ENCODE data around the gene TDRD3.

Gene TDRD3

DNA sequence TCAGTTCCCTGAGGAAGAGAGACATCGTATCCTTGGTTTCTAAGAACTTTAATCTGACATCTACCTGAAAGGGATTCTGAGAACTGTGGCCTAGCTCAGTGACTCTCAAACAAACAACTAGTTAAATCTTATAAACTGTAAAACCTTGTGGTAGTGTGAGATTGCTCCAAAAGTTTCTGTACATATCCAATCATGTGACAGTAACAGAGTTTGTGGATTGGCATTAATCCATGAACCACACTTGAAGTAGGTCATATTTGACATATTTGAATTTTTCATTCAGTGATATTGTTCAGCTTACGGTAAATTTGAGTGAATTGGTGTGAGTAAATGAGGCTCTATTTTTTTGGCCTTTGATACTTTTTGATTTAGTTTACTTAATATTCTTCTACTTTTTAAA is 15.0 kb downstream of the TDRD3 start:
- H3K9ac ChIP-seq (ENCODE audit: low read length) = no peak overlapping the region
- WGBS = no CpG with 5 or more reads among the region's 2 CpGs

GRCh38 chr13:60412909-60413616 is 16.0 kb downstream of the TDRD3 start:
- peaks cover 13% of the 10 kb centered on the region for H3K79me1 ChIP-seq (replicated peaks; ENCODE audit: low read length, poor library complexity, severe bottlenecking)
- no peak overlapping the region for H3K9ac ChIP-seq (ENCODE audit: low read length)
- H3K4me2 ChIP-seq (ENCODE audit: low read length, poor library complexity, severe bottlenecking) = no peak overlapping the region
- no peak for DNase-seq
- H2AK5ac ChIP-seq (ENCODE audit: low read length, severe bottlenecking) = no peak overlapping the region
- H3K9me3 ChIP-seq (ENCODE audit: control insufficient read depth, low read length) = no peaks in the 10 kb centered on the region
- H2BK15ac ChIP-seq (ENCODE audit: low read depth, poor library complexity, severe bottlenecking) = no peak overlapping the region
- no peak overlapping the region for H2AFZ ChIP-seq (ENCODE audit: low read depth, low read length)
- no peak overlapping the region for H3K4ac ChIP-seq (ENCODE audit: low read depth in 1 of 2, low read length in 2 of 2)
- no CpG with 5 or more reads among the region's 3 CpGs for WGBS
- no peak overlapping the region for H2BK12ac ChIP-seq (ENCODE audit: low read length in 2 of 2)
- H3K27ac ChIP-seq (ENCODE audit: low read length, poor library complexity, severe bottlenecking) = no peak overlapping the region
- H2BK120ac ChIP-seq (ENCODE audit: low read depth, low read length) = no peak overlapping the region
- no peak overlapping the region for H3K4me3 ChIP-seq (ENCODE audit: insufficient read depth in 1 of 2, low read depth in 1 of 2, low read length in 2 of 2)
- H4K8ac ChIP-seq (ENCODE audit: low read length) = no peak overlapping the region
- H3K4me1 ChIP-seq (ENCODE audit: control insufficient read depth, insufficient read depth, low read depth, low read length) = no peaks in the 10 kb centered on the region
- H3K36me3 ChIP-seq (ENCODE audit: control insufficient read depth in 1 of 2, insufficient read depth in 2 of 2, low read depth in 1 of 2, low read length in 2 of 2) = no peaks in the 10 kb centered on the region
- no peak overlapping the region for H3K23ac ChIP-seq (ENCODE audit: low read length in 2 of 2)
- H3K18ac ChIP-seq (ENCODE audit: low read depth in 1 of 2, low read length in 2 of 2) = no peak overlapping the region
- no peak overlapping the region for H3K14ac ChIP-seq (ENCODE audit: low read length in 2 of 2)
- H4K91ac ChIP-seq (ENCODE audit: low read length) = no peak overlapping the region
- no peak overlapping the region for H2BK5ac ChIP-seq (ENCODE audit: low read depth, low read length, poor library complexity, severe bottlenecking)
- no peaks in the 10 kb centered on the region for H3K27me3 ChIP-seq (ENCODE audit: control insufficient read depth in 1 of 2, insufficient read depth in 1 of 2, low read length in 2 of 2)

More for the DNA sequence above, 15.0 kb downstream of the TDRD3 start:
- Histone ChIP-seq H2BK12ac (ENCODE audit: low read length in 2 of 2) (no peak overlapping the region), H3K4me1 (ENCODE audit: control insufficient read depth, insufficient read depth, low read depth, low read length) (no peaks in the 10 kb centered on the region), H3K23ac (ENCODE audit: low read length in 2 of 2) (no peak overlapping the region), H4K8ac (ENCODE audit: low read length) (no peak overlapping the region), H3K36me3 (ENCODE audit: control insufficient read depth in 1 of 2, insufficient read depth in 2 of 2, low read depth in 1 of 2, low read length in 2 of 2) (no peaks in the 10 kb centered on the region), H3K4me3 (ENCODE audit: insufficient read depth in 1 of 2, low read depth in 1 of 2, low read length in 2 of 2) (no peak overlapping the region), H3K4ac (ENCODE audit: low read depth in 1 of 2, low read length in 2 of 2) (no peak overlapping the region), H3K27me3 (ENCODE audit: control insufficient read depth in 1 of 2, insufficient read depth in 1 of 2, low read length in 2 of 2) (no peaks in the 10 kb centered on the region), H2BK5ac (ENCODE audit: low read depth, low read length, poor library complexity, severe bottlenecking) (no peak overlapping the region), H2AFZ (ENCODE audit: low read depth, low read length) (no peak overlapping the region), H2BK15ac (ENCODE audit: low read depth, poor library complexity, severe bottlenecking) (no peak overlapping the region), H3K4me2 (ENCODE audit: low read length, poor library complexity, severe bottlenecking) (no peak overlapping the region), H3K18ac (ENCODE audit: low read depth in 1 of 2, low read length in 2 of 2) (no peak overlapping the region), H2BK120ac (ENCODE audit: low read depth, low read length) (no peak overlapping the region), H3K9me3 (ENCODE audit: control insufficient read depth, low read length) (no peaks in the 10 kb centered on the region), H4K91ac (ENCODE audit: low read length) (no peak overlapping the region), H3K14ac (ENCODE audit: low read length in 2 of 2) (no peak overlapping the region), H3K27ac (ENCODE audit: low read length, poor library complexity, severe bottlenecking) (no peak overlapping the region), H3K79me1 (replicated peaks; ENCODE audit: low read length, poor library complexity, severe bottlenecking) (peaks cover 16% of the 10 kb centered on the region), H2AK5ac (ENCODE audit: low read length, severe bottlenecking) (no peak overlapping the region)
- DNase-seq = no peak

- DNase-seq = no peak
- Histone ChIP-seq H3K9me3 (ENCODE audit: control insufficient read depth, low read length) (no peaks in the 10 kb centered on the region), H2AFZ (ENCODE audit: low read depth, low read length) (no peak overlapping the region), H2BK12ac (ENCODE audit: low read length in 2 of 2) (no peak overlapping the region), H3K4me1 (ENCODE audit: control insufficient read depth, insufficient read depth, low read depth, low read length) (no peaks in the 10 kb centered on the region), H3K27ac (ENCODE audit: low read length, poor library complexity, severe bottlenecking) (no peak overlapping the region), H3K18ac (ENCODE audit: low read depth in 1 of 2, low read length in 2 of 2) (no peak overlapping the region), H3K36me3 (ENCODE audit: control insufficient read depth in 1 of 2, insufficient read depth in 2 of 2, low read depth in 1 of 2, low read length in 2 of 2) (no peaks in the 10 kb centered on the region), H3K4me2 (ENCODE audit: low read length, poor library complexity, severe bottlenecking) (no peak overlapping the region), H2BK120ac (ENCODE audit: low read depth, low read length) (no peak overlapping the region), H3K4ac (ENCODE audit: low read depth in 1 of 2, low read length in 2 of 2) (no peak overlapping the region), H3K79me1 (replicated peaks; ENCODE audit: low read length, poor library complexity, severe bottlenecking) (peaks cover 11% of the 10 kb centered on the region), H3K9ac (ENCODE audit: low read length) (no peak overlapping the region), H4K91ac (ENCODE audit: low read length) (no peak overlapping the region), H3K4me3 (ENCODE audit: insufficient read depth in 1 of 2, low read depth in 1 of 2, low read length in 2 of 2) (no peak overlapping the region), H3K27me3 (ENCODE audit: control insufficient read depth in 1 of 2, insufficient read depth in 1 of 2, low read length in 2 of 2) (no peaks in the 10 kb centered on the region), H4K8ac (ENCODE audit: low read length) (no peak overlapping the region), H2BK15ac (ENCODE audit: low read depth, poor library complexity, severe bottlenecking) (no peak overlapping the region), H2BK5ac (ENCODE audit: low read depth, low read length, poor library complexity, severe bottlenecking) (no peak overlapping the region), H3K23ac (ENCODE audit: low read length in 2 of 2) (no peak overlapping the region), H3K14ac (ENCODE audit: low read length in 2 of 2) (no peak overlapping the region), H2AK5ac (ENCODE audit: low read length, severe bottlenecking) (no peak overlapping the region)
Observed at GRCh38 chr13:60414177-60414576, 17.2 kb downstream of the TDRD3 start.

DNA sequence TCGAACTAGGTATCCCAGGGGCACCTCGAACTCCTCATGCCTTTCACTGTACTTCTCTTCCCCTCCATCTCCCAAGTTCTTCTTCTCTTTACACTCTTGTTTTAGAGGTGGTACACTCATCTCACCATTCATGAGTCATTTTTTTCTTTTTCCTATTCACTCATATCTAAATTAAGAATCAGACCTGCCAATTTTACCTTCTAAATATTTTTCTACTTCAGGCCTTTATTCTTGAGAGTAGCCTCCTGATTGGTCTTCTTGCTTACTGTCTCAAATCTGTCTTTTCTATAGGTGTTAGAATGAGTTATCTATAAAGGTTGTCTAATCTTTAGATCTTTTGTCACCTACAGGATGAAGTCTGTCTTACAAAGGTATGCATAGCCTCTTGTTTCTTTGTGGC is 20.7 kb downstream of the TDRD3 start:
- no peaks in the 10 kb centered on the region for H3K36me3 ChIP-seq (ENCODE audit: control insufficient read depth in 1 of 2, insufficient read depth in 2 of 2, low read depth in 1 of 2, low read length in 2 of 2)
- H3K18ac ChIP-seq (ENCODE audit: low read depth in 1 of 2, low read length in 2 of 2) = no peak overlapping the region
- H2BK12ac ChIP-seq (ENCODE audit: low read length in 2 of 2) = no peak overlapping the region
- H4K91ac ChIP-seq (ENCODE audit: low read length) = no peak overlapping the region
- no peaks in the 10 kb centered on the region for H3K4me1 ChIP-seq (ENCODE audit: control insufficient read depth, insufficient read depth, low read depth, low read length)
- H2BK15ac ChIP-seq (ENCODE audit: low read depth, poor library complexity, severe bottlenecking) = no peak overlapping the region
- no peak overlapping the region for H3K4ac ChIP-seq (ENCODE audit: low read depth in 1 of 2, low read length in 2 of 2)
- DNase-seq = no peak
- H2BK5ac ChIP-seq (ENCODE audit: low read depth, low read length, poor library complexity, severe bottlenecking) = no peak overlapping the region
- no peak overlapping the region for H3K14ac ChIP-seq (ENCODE audit: low read length in 2 of 2)
- no peak overlapping the region for H3K4me2 ChIP-seq (ENCODE audit: low read length, poor library complexity, severe bottlenecking)
- H3K27ac ChIP-seq (ENCODE audit: low read length, poor library complexity, severe bottlenecking) = no peak overlapping the region
- no peaks in the 10 kb centered on the region for H3K27me3 ChIP-seq (ENCODE audit: control insufficient read depth in 1 of 2, insufficient read depth in 1 of 2, low read length in 2 of 2)
- peaks cover 5% of the 10 kb centered on the region for H3K79me1 ChIP-seq (replicated peaks; ENCODE audit: low read length, poor library complexity, severe bottlenecking)
- no peak overlapping the region for H2AK5ac ChIP-seq (ENCODE audit: low read length, severe bottlenecking)
- H3K9ac ChIP-seq (ENCODE audit: low read length) = no peak overlapping the region
- WGBS = 96% methylated on average over 2 of the region's 2 CpGs
- H2AFZ ChIP-seq (ENCODE audit: low read depth, low read length) = no peak overlapping the region
- H3K9me3 ChIP-seq (ENCODE audit: control insufficient read depth, low read length) = no peaks in the 10 kb centered on the region
- H2BK120ac ChIP-seq (ENCODE audit: low read depth, low read length) = no peak overlapping the region
- H4K8ac ChIP-seq (ENCODE audit: low read length) = no peak overlapping the region
- H3K4me3 ChIP-seq (ENCODE audit: insufficient read depth in 1 of 2, low read depth in 1 of 2, low read length in 2 of 2) = no peak overlapping the region
- no peak overlapping the region for H3K23ac ChIP-seq (ENCODE audit: low read length in 2 of 2)

Measured in mesenchymal stem cell (in vitro differentiated cells and primary cell).